HepG2 (cell line): ENCODE results near the gene RAP2C. TPM values are rescaled to one million over a fixed set of nuclear protein-coding genes. Genes with fewer than 3 reads are reported as not detected.
A peak's percentile ranks its signal among the peaks of the same experiment; 100 is the strongest.

Experiments used
- ATAC-seq: fragments of 200-7000 bp; cut with Tn5 transposase; 3 replicates; pipeline ENCODE4 v1.9.1; 2020; ENCODE audit warnings: mild to moderate bottlenecking, moderate library complexity
- BruUV-seq: library from RNA; stranded (reverse); fragments of 400-500 nt; replicated peaks from 2 replicates; lab custom pipeline; 2021; lab: Mats Ljungman, UMichigan
- CTCF ChIA-PET: fragments of 300-600 bp; formaldehyde crosslinking; extraction: SDS; loops from one replicate; lab custom pipeline; 2021; ENCODE audit warnings: low total read pairs, inconsistent platforms, low intra/inter-chr PET ratio; lab: Yijun Ruan, JAX
- POLR2A ChIA-PET: fragments of 350-600 bp; sonication (Branson Sonifier 250); formaldehyde crosslinking; loops from one replicate; lab custom pipeline; 2020; ENCODE audit warnings: antibody characterized with exemption, inconsistent platforms; lab: Yijun Ruan, JAX
- DNase-seq: peaks from one replicate; pipeline ENCODE4 v3.0.0-alpha.2; 2015; ENCODE audit warnings: low spot score
- FAIRE-seq: peaks from 3 replicates; lab custom pipeline; 2011; peaks lifted over from hg19 to GRCh38; lab: Jason Lieb, UNC
- H2AFZ ChIP-seq: one replicate; pipeline ENCODE4 v1.6.1; 2011; ENCODE audit warnings: low read length, inconsistent platforms
- H3K27ac ChIP-seq: fragments of 300-600 bp; 3 replicates; pipeline ENCODE4 v1.8.0; 2011; ENCODE audit warnings: mixed run types, mild to moderate bottlenecking, mixed read lengths, low read length, inconsistent platforms; ENCODE audit not compliant: insufficient read depth; ENCODE audit errors: extremely low read length
- H3K27me3 ChIP-seq, 2 experiments: fragments of 200-600 bp in 1 of 2; 2 replicates in 1 of 2; 3 replicates in 1 of 2; pipeline versions ENCODE4 v1.6.0 to v1.8.0; 2011; ENCODE audit warnings: low read length in 2 of 2, mild to moderate bottlenecking in 2 of 2, moderate library complexity in 2 of 2, inconsistent platforms in 1 of 2; ENCODE audit not compliant: insufficient read depth in 2 of 2, control insufficient read depth in 1 of 2
- H3K36me3 ChIP-seq, 2 experiments: fragments of 200-600 bp in 1 of 2; replicated peaks in 1 of 2; 2 replicates in 1 of 2; 3 replicates in 1 of 2; pipeline versions ENCODE4 v1.5.1 to v1.8.0; 2011; ENCODE audit warnings: low read length in 2 of 2, inconsistent platforms in 1 of 2; ENCODE audit not compliant: insufficient read depth in 2 of 2, control insufficient read depth in 1 of 2
- H3K4me1 ChIP-seq: 2 replicates; pipeline ENCODE4 v1.5.1; 2012; ENCODE audit warnings: low read length, inconsistent platforms; ENCODE audit not compliant: insufficient read depth
- H3K4me2 ChIP-seq: 2 replicates; pipeline ENCODE4 v1.6.0; 2011; ENCODE audit warnings: low read depth, low read length, inconsistent platforms
- H3K4me3 ChIP-seq, 3 experiments: fragments of 200-600 bp in 1 of 3; sonication (generic), shearing (Covaris generic) in 1 of 3; replicated peaks in 1 of 3; 2 replicates each; pipeline ENCODE4 v1.5.1; 2011 to 2016; ENCODE audit warnings: low read length in 3 of 3, inconsistent platforms in 2 of 3, low read depth in 2 of 3, mild to moderate bottlenecking in 2 of 3, control low read depth in 1 of 3, mixed read lengths in 1 of 3; ENCODE audit not compliant: insufficient read depth in 1 of 3
- H3K79me2 ChIP-seq: one replicate; pipeline ENCODE4 v1.6.1; 2011; ENCODE audit warnings: low read length, inconsistent platforms; ENCODE audit not compliant: insufficient read depth
- H3K9ac ChIP-seq: 2 replicates; pipeline ENCODE4 v1.6.0; 2011; ENCODE audit warnings: mild to moderate bottlenecking, low read depth, low read length, inconsistent platforms; ENCODE audit not compliant: insufficient read depth
- H3K9me3 ChIP-seq: 2 replicates; pipeline ENCODE4 v1.5.1; 2012; ENCODE audit warnings: mild to moderate bottlenecking, low read length
- H4K20me1 ChIP-seq: 2 replicates; pipeline ENCODE4 v1.6.0; 2011; ENCODE audit warnings: inconsistent platforms, mild to moderate bottlenecking, low read length, moderate library complexity; ENCODE audit not compliant: insufficient read depth
- ASH2L ChIP-seq: fragments of 300-600, 200-600 bp; sonication (generic); IDR thresholded peaks from 2 replicates; pipeline ENCODE4 v1.7.0; 2017; ENCODE audit warnings: low read depth, mild to moderate bottlenecking, moderate library complexity, mixed read lengths, low read length; ENCODE audit not compliant: insufficient read length
- GABPB1 ChIP-seq: IDR thresholded peaks from 2 replicates; pipeline ENCODE4 v1.6.1; 2016; ENCODE audit warnings: mild to moderate bottlenecking, missing genetic modification reagents, moderate library complexity, missing compliant biosample characterization
- HNF4A ChIP-seq: sonication (generic); formaldehyde crosslinking; IDR thresholded peaks from 2 replicates; pipeline ENCODE4 v1.4.0; 2020; ENCODE audit warnings: missing genetic modification reagents
- MAFF ChIP-seq: IDR thresholded peaks from 2 replicates; pipeline ENCODE4 v1.6.1; 2011; ENCODE audit warnings: low read depth, low read length, improper control_type of control experiment
- MAFK ChIP-seq, 2 experiments: IDR thresholded peaks in 1 of 2; conservative IDR thresholded peaks in 1 of 2; 2 replicates each; pipeline ENCODE4 v1.6.1; 2011; ENCODE audit warnings: improper control_type of control experiment in 2 of 2, low read length in 2 of 2
- MBD4 ChIP-seq: IDR thresholded peaks from 2 replicates; pipeline ENCODE4 v1.6.1; 2012; ENCODE audit warnings: low read length, inconsistent platforms, borderline replicate concordance
- NR2F2 ChIP-seq: IDR thresholded peaks from 2 replicates; pipeline ENCODE4 v1.6.1; 2012; ENCODE audit warnings: low read depth, inconsistent platforms, borderline replicate concordance
- PAWR ChIP-seq: sonication (generic); formaldehyde crosslinking; IDR thresholded peaks from 2 replicates; pipeline ENCODE4 v1.4.0; 2020; ENCODE audit warnings: missing genetic modification reagents, mild to moderate bottlenecking, borderline replicate concordance
- REXO4 ChIP-seq: sonication (generic); formaldehyde crosslinking; IDR thresholded peaks from 2 replicates; pipeline ENCODE4 v1.8.0; 2022; ENCODE audit warnings: missing genetic modification reagents, mild to moderate bottlenecking, borderline replicate concordance
- SALL2 ChIP-seq: sonication (generic); formaldehyde crosslinking; IDR thresholded peaks from 2 replicates; pipeline ENCODE4 v1.8.1; 2023; ENCODE audit warnings: mild to moderate bottlenecking, missing genetic modification reagents, inconsistent platforms
- SUZ12 ChIP-seq: fragments of 150-350 bp; IDR thresholded peaks from 2 replicates; pipeline ENCODE4 v1.6.1; 2014; ENCODE audit warnings: low read depth, low read length
- ZBTB3 ChIP-seq: sonication (generic); formaldehyde crosslinking; IDR thresholded peaks from 2 replicates; pipeline ENCODE4 v1.4.0; 2020; ENCODE audit warnings: low read depth, mild to moderate bottlenecking, moderate library complexity, missing genetic modification reagents, borderline replicate concordance
- ZFP36L2 ChIP-seq: sonication (generic); formaldehyde crosslinking; IDR thresholded peaks from 2 replicates; pipeline ENCODE4 v1.4.0; 2020; ENCODE audit warnings: missing genetic modification reagents
- ZNF577 ChIP-seq: sonication (generic); formaldehyde crosslinking; IDR thresholded peaks from 2 replicates; pipeline ENCODE4 v1.4.0; 2020; ENCODE audit warnings: mild to moderate bottlenecking, low read depth, missing genetic modification reagents, borderline replicate concordance
- ZNF850 ChIP-seq: sonication (generic); formaldehyde crosslinking; conservative IDR thresholded peaks from 2 replicates; pipeline ENCODE4 v1.9.0; 2021; ENCODE audit warnings: mild to moderate bottlenecking, missing genetic modification reagents
- WGBS: methylation state at CpG from one replicate; pipeline ENCODE4 v1.1.6; 2017; ENCODE audit warnings: low lambda C conversion rate; 5-methylcytosine and 5-hydroxymethylcytosine counted together
- in situ Hi-C: cut with HindIII; loops from 2 replicates; pipeline ENCODE4 v1.10.0; 2017; ENCODE audit warnings: low pct_unique_long_range_greater_than_20kb; ENCODE audit not compliant: extremely low pct_ligation_motif_present
- intact Hi-C: fragments of 100-400 bp; cut with micrococcal nuclease; formaldehyde crosslinking; loops from one replicate; pipeline ENCODE4 v1.10.0; 2022; ENCODE audit not compliant: unreplicated experiment
- polyA plus RNA-seq, 8 experiments: library from polyadenylated mRNA; depleted of rRNA in 3 of 8; stranded (reverse) in 7 of 8; unstranded in 1 of 8; fragments of >200 nt; fragmentation: Illumina TruSeq in 4 of 8; extraction: Trizol in 4 of 8; gene quantifications; 2 replicates each; pipeline versions ENCODE4 v1.2.1 to v1.2.3, GENCODE V29; 2011 to 2016; ENCODE audit warnings: low read depth in 4 of 8, missing spikeins in 1 of 8, mixed read lengths in 1 of 8; ENCODE audit not compliant: insufficient read depth in 1 of 8
- total RNA-seq, 5 experiments: library from RNA; depleted of rRNA; stranded (reverse); fragments of >200 nt; fragmentation: Illumina TruSeq; extraction: Trizol; gene quantifications; 2 replicates each; pipeline ENCODE4 v1.2.3, GENCODE V29; 2016; ENCODE audit warnings: low read depth in 1 of 5
- TF ChIP-seq, protein P1 (sequence below): fragments of 450-650 bp; IDR thresholded peaks from 2 replicates; pipeline ENCODE4 v1.6.1; 2017; ENCODE audit warnings: mild to moderate bottlenecking
- TF ChIP-seq, protein P2 (sequence below): sonication (generic); formaldehyde crosslinking; IDR thresholded peaks from 2 replicates; pipeline ENCODE4 v1.4.0; 2020; ENCODE audit warnings: missing genetic modification reagents, borderline replicate concordance
- TF ChIP-seq, protein P3 (sequence below): sonication (generic); formaldehyde crosslinking; conservative IDR thresholded peaks from 2 replicates; pipeline ENCODE4 v1.4.0; 2020; ENCODE audit warnings: mild to moderate bottlenecking, missing genetic modification reagents, moderate library complexity

RAP2C gene
- total and polyA plus RNA-seq, 2 of the 13 experiments (the other 11 are each of a cell fraction or from before 2014, with no cell fraction given), result 8.0 to 28.5 TPM

DNA sequence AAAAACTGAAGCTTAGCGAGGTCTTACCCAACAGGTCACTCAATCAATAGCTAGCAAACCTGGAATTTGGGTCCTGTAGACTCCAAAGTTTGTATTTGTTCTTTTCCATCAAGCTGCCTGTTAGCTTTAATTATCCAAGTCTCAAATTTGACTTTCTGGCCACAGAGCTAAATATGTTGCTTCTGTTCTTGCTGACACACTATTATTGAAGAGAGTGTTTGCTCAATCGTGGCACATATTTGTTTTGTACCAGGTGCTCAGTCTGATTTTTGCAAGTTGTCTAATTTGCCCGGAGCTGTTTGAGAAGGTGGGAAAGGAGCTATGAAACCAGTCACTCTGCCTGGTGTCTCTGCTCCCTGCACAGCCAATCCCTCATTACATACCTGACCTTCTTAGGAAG, 49.7 kb downstream of the RAP2C start:
- Histone ChIP-seq H3K27ac (no peak overlapping the region), H3K79me2 (no peaks in the 10 kb centered on the region), H4K20me1 (no peaks in the 10 kb centered on the region), H3K4me3 (no peak overlapping the region), H3K4me2 (no peak overlapping the region), H3K9ac (no peak overlapping the region), H3K36me3 (no peaks in the 10 kb centered on the region), H3K27me3 (no peaks in the 10 kb centered on the region), H3K9me3 (no peaks in the 10 kb centered on the region), H2AFZ (no peak overlapping the region), H3K4me1 (peaks cover 27% of the 10 kb centered on the region)
- BruUV-seq, result no TSS peak
- POLR2A ChIA-PET, result no interaction called here
- FAIRE-seq (peak; percentile 71), DNase-seq (peak; percentile 13), ATAC-seq (peak; percentile 62)
- in situ Hi-C loops, result no loop called here
- 0% methylated on average over 3 of the region's 3 CpGs for WGBS
- CTCF ChIA-PET, result no interaction called here
- intact Hi-C loops, result no loop called here
- TF ChIP-seq, protein P1, sequence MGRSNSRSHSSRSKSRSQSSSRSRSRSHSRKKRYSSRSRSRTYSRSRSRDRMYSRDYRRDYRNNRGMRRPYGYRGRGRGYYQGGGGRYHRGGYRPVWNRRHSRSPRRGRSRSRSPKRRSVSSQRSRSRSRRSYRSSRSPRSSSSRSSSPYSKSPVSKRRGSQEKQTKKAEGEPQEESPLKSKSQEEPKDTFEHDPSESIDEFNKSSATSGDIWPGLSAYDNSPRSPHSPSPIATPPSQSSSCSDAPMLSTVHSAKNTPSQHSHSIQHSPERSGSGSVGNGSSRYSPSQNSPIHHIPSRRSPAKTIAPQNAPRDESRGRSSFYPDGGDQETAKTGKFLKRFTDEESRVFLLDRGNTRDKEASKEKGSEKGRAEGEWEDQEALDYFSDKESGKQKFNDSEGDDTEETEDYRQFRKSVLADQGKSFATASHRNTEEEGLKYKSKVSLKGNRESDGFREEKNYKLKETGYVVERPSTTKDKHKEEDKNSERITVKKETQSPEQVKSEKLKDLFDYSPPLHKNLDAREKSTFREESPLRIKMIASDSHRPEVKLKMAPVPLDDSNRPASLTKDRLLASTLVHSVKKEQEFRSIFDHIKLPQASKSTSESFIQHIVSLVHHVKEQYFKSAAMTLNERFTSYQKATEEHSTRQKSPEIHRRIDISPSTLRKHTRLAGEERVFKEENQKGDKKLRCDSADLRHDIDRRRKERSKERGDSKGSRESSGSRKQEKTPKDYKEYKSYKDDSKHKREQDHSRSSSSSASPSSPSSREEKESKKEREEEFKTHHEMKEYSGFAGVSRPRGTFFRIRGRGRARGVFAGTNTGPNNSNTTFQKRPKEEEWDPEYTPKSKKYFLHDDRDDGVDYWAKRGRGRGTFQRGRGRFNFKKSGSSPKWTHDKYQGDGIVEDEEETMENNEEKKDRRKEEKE, result no peak
- TF ChIP-seq SALL2 (no peak), ZNF850 (CRISPR knock-in tag) (no peak), SUZ12 (no peak), ASH2L (no peak), HNF4A (CRISPR knock-in tag) (peak; percentile 34; the same call in 1 of the 2 replicates), ZFP36L2 (no peak), PAWR (CRISPR knock-in tag) (no peak), MAFF (peak; percentile 24; the same call in 1 of the 2 replicates), MBD4 (no peak), GABPB1 (CRISPR knock-in tag) (no peak), ZNF577 (no peak), NR2F2 (0 out of 2 replicates have a peak, but pooled peaks have one; percentile 42), REXO4 (CRISPR knock-in tag) (no peak), ZBTB3 (CRISPR knock-in tag) (no peak), MAFK (conservative IDR thresholded peaks at IDR 0.05 in 1 of 2, IDR thresholded peaks at IDR 0.05 in 1 of 2; ENCODE audit: low read length in 2 of 2) (peak; percentile 37 to 38)
- TF ChIP-seq, protein P2, sequence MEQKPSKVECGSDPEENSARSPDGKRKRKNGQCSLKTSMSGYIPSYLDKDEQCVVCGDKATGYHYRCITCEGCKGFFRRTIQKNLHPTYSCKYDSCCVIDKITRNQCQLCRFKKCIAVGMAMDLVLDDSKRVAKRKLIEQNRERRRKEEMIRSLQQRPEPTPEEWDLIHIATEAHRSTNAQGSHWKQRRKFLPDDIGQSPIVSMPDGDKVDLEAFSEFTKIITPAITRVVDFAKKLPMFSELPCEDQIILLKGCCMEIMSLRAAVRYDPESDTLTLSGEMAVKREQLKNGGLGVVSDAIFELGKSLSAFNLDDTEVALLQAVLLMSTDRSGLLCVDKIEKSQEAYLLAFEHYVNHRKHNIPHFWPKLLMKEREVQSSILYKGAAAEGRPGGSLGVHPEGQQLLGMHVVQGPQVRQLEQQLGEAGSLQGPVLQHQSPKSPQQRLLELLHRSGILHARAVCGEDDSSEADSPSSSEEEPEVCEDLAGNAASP (CRISPR knock-in tag), result no peak
- TF ChIP-seq, protein P3, sequence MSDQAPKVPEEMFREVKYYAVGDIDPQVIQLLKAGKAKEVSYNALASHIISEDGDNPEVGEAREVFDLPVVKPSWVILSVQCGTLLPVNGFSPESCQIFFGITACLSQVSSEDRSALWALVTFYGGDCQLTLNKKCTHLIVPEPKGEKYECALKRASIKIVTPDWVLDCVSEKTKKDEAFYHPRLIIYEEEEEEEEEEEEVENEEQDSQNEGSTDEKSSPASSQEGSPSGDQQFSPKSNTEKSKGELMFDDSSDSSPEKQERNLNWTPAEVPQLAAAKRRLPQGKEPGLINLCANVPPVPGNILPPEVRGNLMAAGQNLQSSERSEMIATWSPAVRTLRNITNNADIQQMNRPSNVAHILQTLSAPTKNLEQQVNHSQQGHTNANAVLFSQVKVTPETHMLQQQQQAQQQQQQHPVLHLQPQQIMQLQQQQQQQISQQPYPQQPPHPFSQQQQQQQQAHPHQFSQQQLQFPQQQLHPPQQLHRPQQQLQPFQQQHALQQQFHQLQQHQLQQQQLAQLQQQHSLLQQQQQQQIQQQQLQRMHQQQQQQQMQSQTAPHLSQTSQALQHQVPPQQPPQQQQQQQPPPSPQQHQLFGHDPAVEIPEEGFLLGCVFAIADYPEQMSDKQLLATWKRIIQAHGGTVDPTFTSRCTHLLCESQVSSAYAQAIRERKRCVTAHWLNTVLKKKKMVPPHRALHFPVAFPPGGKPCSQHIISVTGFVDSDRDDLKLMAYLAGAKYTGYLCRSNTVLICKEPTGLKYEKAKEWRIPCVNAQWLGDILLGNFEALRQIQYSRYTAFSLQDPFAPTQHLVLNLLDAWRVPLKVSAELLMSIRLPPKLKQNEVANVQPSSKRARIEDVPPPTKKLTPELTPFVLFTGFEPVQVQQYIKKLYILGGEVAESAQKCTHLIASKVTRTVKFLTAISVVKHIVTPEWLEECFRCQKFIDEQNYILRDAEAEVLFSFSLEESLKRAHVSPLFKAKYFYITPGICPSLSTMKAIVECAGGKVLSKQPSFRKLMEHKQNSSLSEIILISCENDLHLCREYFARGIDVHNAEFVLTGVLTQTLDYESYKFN (CRISPR knock-in tag), result 0 out of 2 replicates have a peak, but pooled peaks have one; percentile 26
